ENCODE measurements around the gene SRSF12. TPM values are rescaled to one million over a fixed set of nuclear protein-coding genes. Genes with fewer than 3 reads are reported as not detected.

Gene SRSF12
- 10 to 100 TPM; 14.7 to 21.7 TPM for total RNA-seq
- polyA plus RNA-seq (ENCODE audit: insufficient read depth, low read depth, low replicate concordance): 30.1 TPM
- long read RNA-seq, donor 1, partial matches to known transcripts: 0 of 7 reads
- long read RNA-seq, donor 1, other reads (novel, unspliced or antisense): 7 of 7 reads
- long read RNA-seq, donor 2, partial matches to known transcripts: 0 of 6 reads
- long read RNA-seq, donor 2, other reads (novel, unspliced or antisense): 6 of 6 reads

- Histone ChIP-seq H3K27me3 (no peaks in the 10 kb centered on the region), H3K27ac (peak within 1 kb of the TSS; percentile 65 to 79), H3K4me1 (no peaks in the 10 kb centered on the region), H3K9me3 (no peaks in the 10 kb centered on the region), H3K36me3 (ENCODE audit: low read depth, missing control alignments) (no peaks in the 10 kb centered on the region), H3K4me3 (peak within 1 kb of the TSS; percentile 64 to 78)
- DNase-seq: peak; percentile 41
- WGBS, 2 donors: 0% methylated on average over 11 to 34 of the region's 106 CpGs
- TF ChIP-seq CTCF (IDR thresholded peaks at IDR 0.05) (no peak), POLR2A (IDR thresholded peaks at IDR 0.05) (no peak)
- intact Hi-C loops (cut with DNase I; ENCODE audit: low total_unique reads): no loop called here
Measured at GRCh38 chr6:89117211-89118108, at the start of gene SRSF12. TSS of gene SRSF12 (minus strand) at chr6:89118071. CDS start at chr6:89117887, 184 bp downstream.

GRCh38 chr6:89162047-89162371 is 44.1 kb upstream of the SRSF12 start:
- Histone ChIP-seq H3K4me1 (no peaks in the 10 kb centered on the region), H3K27me3 (no peaks in the 10 kb centered on the region), H3K9me3 (no peaks in the 10 kb centered on the region), H3K27ac (peak overlapping the region; percentile 57 to 67), H3K4me3 (no peak overlapping the region), H3K36me3 (ENCODE audit: low read depth, missing control alignments) (no peaks in the 10 kb centered on the region)
- intact Hi-C loops (cut with DNase I; ENCODE audit: low total_unique reads): no loop called here
- 47 to 60% methylated on average over 4 of the region's 4 CpGs for WGBS, 2 donors
- DNase-seq: peak; percentile 46
- TF ChIP-seq CTCF (IDR thresholded peaks at IDR 0.05): no peak

GRCh38 chr6:89161326-89162046 is 43.6 kb upstream of the SRSF12 start:
- 66 to 67% methylated on average over 7 of the region's 7 CpGs for WGBS, 2 donors
- Histone ChIP-seq H3K4me3 (no peak overlapping the region), H3K9me3 (no peaks in the 10 kb centered on the region), H3K4me1 (no peaks in the 10 kb centered on the region), H3K27ac (peak overlapping the region; percentile 57 to 67), H3K27me3 (no peaks in the 10 kb centered on the region), H3K36me3 (ENCODE audit: low read depth, missing control alignments) (no peaks in the 10 kb centered on the region)
- no peak for DNase-seq
- intact Hi-C loops (cut with DNase I; ENCODE audit: low total_unique reads): no loop called here
- TF ChIP-seq POLR2A (IDR thresholded peaks at IDR 0.05): no peak
- TF ChIP-seq CTCF (IDR thresholded peaks at IDR 0.05): no peak

- H3K4me3 ChIP-seq: no peak overlapping the region
- TF ChIP-seq POLR2A (IDR thresholded peaks at IDR 0.05) (no peak), CTCF (IDR thresholded peaks at IDR 0.05) (no peak)
- no peak for DNase-seq
- no peaks in the 10 kb centered on the region for H3K36me3 ChIP-seq (ENCODE audit: low read depth, missing control alignments)
- H3K27ac ChIP-seq: peak overlapping the region in 1 of 2 donors; percentile 67
- WGBS, 2 donors: 94 to 99% methylated on average over 4 of the region's 4 CpGs
- intact Hi-C loops (cut with DNase I; ENCODE audit: low total_unique reads): no loop called here
- H3K27me3 ChIP-seq: no peaks in the 10 kb centered on the region
- no peaks in the 10 kb centered on the region for H3K4me1 ChIP-seq
- H3K9me3 ChIP-seq: no peaks in the 10 kb centered on the region
Measured at GRCh38 chr6:89160331-89161092, 42.6 kb upstream of the SRSF12 start.

All from testis (tissue), 5 donors.